Right atrium auricular region (tissue), 2 donors: Measurements from ENCODE around the gene NPY. TPM values are rescaled to one million over a fixed set of nuclear protein-coding genes. Genes with fewer than 3 reads are reported as not detected.

Experiments
- DNase-seq: peaks from one replicate; pipeline ENCODE4 v3.0.0-alpha.2; 2019; ENCODE audit warnings: low spot score
- H3K27ac ChIP-seq, 2 donors: fragments of 200-600 bp; sonication (generic); 1 replicate in 1 of 2; 2 replicates in 1 of 2; pipeline ENCODE4 v1.5.1; 2016 to 2019
- H3K27me3 ChIP-seq, 2 donors: fragments of 200-600 bp; sonication (generic); one replicate each; pipeline versions ENCODE4 v1.5.1 to v1.6.0; 2017 to 2019
- H3K36me3 ChIP-seq: fragments of 200-600 bp; sonication (generic); one replicate; pipeline ENCODE4 v1.5.1; 2016
- H3K4me1 ChIP-seq, 2 donors: fragments of 200-600 bp; sonication (generic); one replicate each; pipeline versions ENCODE4 v1.5.1 to v1.6.0; 2017 to 2019
- H3K4me3 ChIP-seq, 2 donors: fragments of 200-600 bp; sonication (generic); 1 replicate in 1 of 2; 2 replicates in 1 of 2; pipeline ENCODE4 v1.5.1; 2017 to 2019; ENCODE audit warnings: mild to moderate bottlenecking in 1 of 2, moderate library complexity in 1 of 2
- H3K9me3 ChIP-seq, 2 donors: fragments of 200-600 bp; sonication (generic); one replicate each; pipeline ENCODE4 v1.5.1; 2019
- total RNA-seq, 2 donors: library from RNA; depleted of rRNA; stranded (reverse); fragments of >200 nt; gene quantifications; one replicate each; pipeline ENCODE4 v1.1.0, GENCODE V29; 2016
- TF ChIP-seq, protein P1 (sequence below), 2 donors: fragments of 200-600 bp; sonication (generic); IDR thresholded peaks; one replicate each; pipeline ENCODE4 v1.5.1; 2019; ENCODE audit warnings: antibody characterized with exemption in 2 of 2

NPY gene
- 1 to 10 TPM in 1 of 2 donors, not detected in 1; 5.0 TPM for total RNA-seq

DNA sequence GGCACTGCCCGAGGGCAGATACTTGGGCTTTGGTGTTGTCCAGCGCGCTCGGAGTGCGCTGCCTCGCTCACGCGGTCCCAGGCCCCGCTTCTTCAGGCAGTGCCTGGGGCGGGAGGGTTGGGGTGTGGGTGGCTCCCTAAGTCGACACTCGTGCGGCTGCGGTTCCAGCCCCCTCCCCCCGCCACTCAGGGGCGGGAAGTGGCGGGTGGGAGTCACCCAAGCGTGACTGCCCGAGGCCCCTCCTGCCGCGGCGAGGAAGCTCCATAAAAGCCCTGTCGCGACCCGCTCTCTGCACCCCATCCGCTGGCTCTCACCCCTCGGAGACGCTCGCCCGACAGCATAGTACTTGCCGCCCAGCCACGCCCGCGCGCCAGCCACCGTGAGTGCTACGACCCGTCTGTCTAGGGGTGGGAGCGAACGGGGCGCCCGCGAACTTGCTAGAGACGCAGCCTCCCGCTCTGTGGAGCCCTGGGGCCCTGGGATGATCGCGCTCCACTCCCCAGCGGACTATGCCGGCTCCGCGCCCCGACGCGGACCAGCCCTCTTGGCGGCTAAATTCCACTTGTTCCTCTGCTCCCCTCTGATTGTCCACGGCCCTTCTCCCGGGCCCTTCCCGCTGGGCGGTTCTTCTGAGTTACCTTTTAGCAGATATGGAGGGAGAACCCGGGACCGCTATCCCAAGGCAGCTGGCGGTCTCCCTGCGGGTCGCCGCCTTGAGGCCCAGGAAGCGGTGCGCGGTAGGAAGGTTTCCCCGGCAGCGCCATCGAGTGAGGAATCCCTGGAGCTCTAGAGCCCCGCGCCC, at the start of gene NPY:
NPY (plus strand) TSS at position 294 of the 802 bp plus-strand sequence. CDS start 1,051 bp downstream, outside the sequence.
- TF ChIP-seq, protein P1, sequence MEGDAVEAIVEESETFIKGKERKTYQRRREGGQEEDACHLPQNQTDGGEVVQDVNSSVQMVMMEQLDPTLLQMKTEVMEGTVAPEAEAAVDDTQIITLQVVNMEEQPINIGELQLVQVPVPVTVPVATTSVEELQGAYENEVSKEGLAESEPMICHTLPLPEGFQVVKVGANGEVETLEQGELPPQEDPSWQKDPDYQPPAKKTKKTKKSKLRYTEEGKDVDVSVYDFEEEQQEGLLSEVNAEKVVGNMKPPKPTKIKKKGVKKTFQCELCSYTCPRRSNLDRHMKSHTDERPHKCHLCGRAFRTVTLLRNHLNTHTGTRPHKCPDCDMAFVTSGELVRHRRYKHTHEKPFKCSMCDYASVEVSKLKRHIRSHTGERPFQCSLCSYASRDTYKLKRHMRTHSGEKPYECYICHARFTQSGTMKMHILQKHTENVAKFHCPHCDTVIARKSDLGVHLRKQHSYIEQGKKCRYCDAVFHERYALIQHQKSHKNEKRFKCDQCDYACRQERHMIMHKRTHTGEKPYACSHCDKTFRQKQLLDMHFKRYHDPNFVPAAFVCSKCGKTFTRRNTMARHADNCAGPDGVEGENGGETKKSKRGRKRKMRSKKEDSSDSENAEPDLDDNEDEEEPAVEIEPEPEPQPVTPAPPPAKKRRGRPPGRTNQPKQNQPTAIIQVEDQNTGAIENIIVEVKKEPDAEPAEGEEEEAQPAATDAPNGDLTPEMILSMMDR (IDR thresholded peaks at IDR 0.05), result no peak
- H3K27ac ChIP-seq, result no peak within 1 kb of the TSS
- no peaks in the 10 kb centered on the region for H3K9me3 ChIP-seq
- DNase-seq, result no peak
- H3K4me3 ChIP-seq, result no peak within 1 kb of the TSS
- H3K36me3 ChIP-seq, result no peaks in the 10 kb centered on the region
- peaks cover 0 to 10% of the 10 kb centered on the region in 2 donors for H3K27me3 ChIP-seq
- peaks cover 0 to 12% of the 10 kb centered on the region in 2 donors for H3K4me1 ChIP-seq

DNA sequence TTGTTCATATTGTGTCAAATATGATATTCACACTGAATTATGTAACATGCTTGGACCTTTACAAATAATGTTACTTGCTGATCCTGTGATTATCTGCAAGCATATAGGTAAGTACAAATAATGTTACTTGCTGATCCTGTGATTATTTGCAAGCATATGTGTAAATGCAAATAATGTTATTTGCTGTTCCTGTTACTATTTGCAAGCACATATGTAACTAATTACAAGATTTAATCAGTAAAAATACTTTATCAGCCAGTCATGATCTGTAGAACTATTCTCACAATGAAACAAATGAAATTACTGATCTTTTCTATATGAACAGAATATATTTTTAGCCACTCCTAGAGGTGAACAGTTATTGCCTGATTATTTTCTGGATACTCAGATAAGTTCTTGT, 44.7 kb upstream of the NPY start:
- no peaks in the 10 kb centered on the region for H3K9me3 ChIP-seq
- DNase-seq, result no peak
- H3K4me3 ChIP-seq, result no peak overlapping the region
- no peak overlapping the region for H3K27ac ChIP-seq
- TF ChIP-seq, protein P1 (IDR thresholded peaks at IDR 0.05), result no peak
- H3K4me1 ChIP-seq, result no peaks in the 10 kb centered on the region
- H3K27me3 ChIP-seq, result no peaks in the 10 kb centered on the region
- no peaks in the 10 kb centered on the region for H3K36me3 ChIP-seq

DNA sequence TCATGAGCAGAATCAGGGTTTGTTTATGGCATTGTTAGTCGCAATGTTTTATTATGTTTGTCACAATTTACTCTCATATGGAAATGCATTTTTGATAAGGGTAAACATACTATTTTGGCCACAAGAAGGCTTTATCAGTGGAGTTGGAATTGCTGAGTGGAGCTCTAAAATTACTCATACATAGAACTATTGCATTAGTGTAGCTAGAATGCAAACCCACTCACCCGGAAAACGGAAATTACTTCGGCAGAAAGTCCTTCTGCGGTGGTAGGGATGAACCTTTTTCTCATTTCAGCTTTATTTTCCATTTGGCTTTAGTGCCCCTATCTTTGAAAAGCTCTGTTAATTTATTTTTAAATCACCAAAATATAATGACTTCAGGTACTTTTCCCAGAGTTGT, 42.8 kb upstream of the NPY start:
- TF ChIP-seq, protein P1 (IDR thresholded peaks at IDR 0.05), result no peak

DNA sequence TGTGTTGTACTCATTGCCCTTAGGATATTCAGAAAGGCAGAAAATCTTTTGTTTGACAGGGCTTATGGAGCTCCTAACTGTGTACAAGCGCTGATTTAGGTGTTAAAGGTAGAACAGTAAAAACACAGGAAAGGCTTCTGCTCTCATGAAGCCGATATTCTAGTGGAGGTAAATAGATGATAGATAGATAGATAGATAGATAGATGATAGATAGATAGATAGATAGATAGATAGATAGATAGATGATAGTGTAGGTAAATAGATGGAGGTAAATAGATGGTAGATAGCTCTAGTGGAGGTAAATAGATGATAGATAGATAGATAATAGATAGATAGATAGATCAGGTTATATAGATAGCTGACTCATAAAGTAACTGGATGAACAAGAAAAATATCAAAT, 39.4 kb upstream of the NPY start:
- H3K4me1 ChIP-seq, result no peaks in the 10 kb centered on the region
- TF ChIP-seq, protein P1 (IDR thresholded peaks at IDR 0.05), result no peak
- H3K9me3 ChIP-seq, result no peaks in the 10 kb centered on the region
- no peak overlapping the region for H3K4me3 ChIP-seq
- no peak overlapping the region for H3K27ac ChIP-seq
- no peaks in the 10 kb centered on the region for H3K27me3 ChIP-seq
- no peak for DNase-seq
- H3K36me3 ChIP-seq, result no peaks in the 10 kb centered on the region

More for the DNA sequence above, 42.8 kb upstream of the NPY start:
- Histone ChIP-seq H3K4me1 (no peaks in the 10 kb centered on the region), H3K4me3 (no peak overlapping the region), H3K9me3 (no peaks in the 10 kb centered on the region), H3K36me3 (no peaks in the 10 kb centered on the region), H3K27ac (no peak overlapping the region), H3K27me3 (no peaks in the 10 kb centered on the region)
- no peak for DNase-seq

DNA sequence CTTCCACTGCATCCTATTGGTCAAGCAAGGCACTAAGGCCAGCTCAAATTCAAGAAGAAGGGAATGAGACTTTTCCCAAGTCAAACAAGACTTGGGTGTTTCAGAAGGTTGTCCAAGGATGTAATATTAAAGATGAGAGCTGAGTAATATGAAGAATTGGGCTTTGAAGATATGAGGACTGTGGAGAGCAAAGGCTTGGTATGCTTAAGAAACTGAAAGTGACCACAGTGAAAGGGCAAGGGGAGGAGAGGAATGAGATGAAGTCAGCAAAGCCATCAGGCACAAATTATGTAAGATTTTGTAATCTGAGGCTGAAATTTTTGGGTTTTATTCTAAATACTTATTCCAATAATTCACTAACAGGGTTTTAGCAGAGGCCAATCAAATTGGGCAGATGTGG, 38.6 kb upstream of the NPY start:
- Histone ChIP-seq H3K9me3 (no peaks in the 10 kb centered on the region), H3K4me1 (no peaks in the 10 kb centered on the region), H3K27me3 (no peaks in the 10 kb centered on the region), H3K27ac (no peak overlapping the region), H3K4me3 (no peak overlapping the region), H3K36me3 (no peaks in the 10 kb centered on the region)
- DNase-seq, result no peak
- TF ChIP-seq, protein P1 (IDR thresholded peaks at IDR 0.05), result no peak
